ENCODE data around the gene ELOVL5.

DNA sequence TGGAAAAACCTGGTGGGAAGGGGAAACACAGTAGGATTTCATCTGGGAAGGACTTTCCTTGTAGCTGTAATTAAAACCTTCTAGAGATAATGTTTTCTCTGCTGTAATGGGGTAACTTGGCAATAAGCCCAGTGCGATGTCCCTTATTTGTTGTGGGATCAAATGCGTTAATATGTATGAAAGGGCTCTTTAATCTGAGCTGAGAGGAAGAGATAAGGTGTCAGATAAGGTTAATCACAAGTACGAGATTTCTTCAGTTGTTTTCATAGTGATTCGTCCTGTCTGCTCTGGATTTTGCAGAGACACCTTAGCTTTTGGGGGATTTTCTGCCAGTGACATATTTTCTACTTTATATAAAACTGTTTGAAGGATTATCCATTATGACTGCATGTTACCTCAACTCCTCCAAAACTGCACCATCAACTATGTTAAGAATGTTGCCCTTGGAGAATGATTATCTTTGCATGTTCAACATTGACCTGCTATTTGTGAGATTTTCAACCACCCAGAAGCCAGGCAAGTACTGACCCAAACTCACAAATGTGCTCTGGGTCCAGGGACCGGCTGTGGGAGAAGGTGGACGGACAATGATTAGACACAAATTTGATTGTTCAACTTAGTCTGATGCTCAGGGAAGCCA, 21.2 kb upstream of the ELOVL5 start:
- no peak for TF ChIP-seq EZH2 (IDR thresholded peaks at IDR 0.05)
- TF ChIP-seq POLR2AphosphoS5 (IDR thresholded peaks at IDR 0.05; ENCODE audit: borderline replicate concordance, low read depth, low read length) = no peak
- TF ChIP-seq FOXP2 (optimal IDR thresholded peaks at IDR 0.05; ENCODE audit: control extremely low read depth, extremely low read length, insufficient read depth) = no peak
